ENCODE measurements around the gene MDH1.

DNA sequence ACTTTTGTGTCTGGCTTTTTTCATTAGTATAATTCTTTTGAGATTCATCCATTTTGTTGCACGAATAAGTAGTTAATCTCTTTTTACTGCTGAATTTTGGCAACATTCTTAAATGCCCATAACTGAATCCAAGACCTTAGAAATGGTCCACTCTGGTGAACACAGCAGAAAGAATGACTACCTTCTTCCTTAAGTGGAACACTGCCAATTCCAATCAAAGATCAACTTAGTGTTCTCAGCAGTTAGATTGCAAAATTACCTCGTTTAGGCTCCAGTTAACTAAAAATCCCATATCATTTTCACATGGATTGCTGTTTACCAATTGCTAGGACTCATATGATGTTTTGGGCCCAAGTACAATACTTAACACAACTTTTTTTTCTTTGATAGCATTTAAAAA lies 59.9 kb downstream of the MDH1 start:
- TF ChIP-seq, protein P1, sequence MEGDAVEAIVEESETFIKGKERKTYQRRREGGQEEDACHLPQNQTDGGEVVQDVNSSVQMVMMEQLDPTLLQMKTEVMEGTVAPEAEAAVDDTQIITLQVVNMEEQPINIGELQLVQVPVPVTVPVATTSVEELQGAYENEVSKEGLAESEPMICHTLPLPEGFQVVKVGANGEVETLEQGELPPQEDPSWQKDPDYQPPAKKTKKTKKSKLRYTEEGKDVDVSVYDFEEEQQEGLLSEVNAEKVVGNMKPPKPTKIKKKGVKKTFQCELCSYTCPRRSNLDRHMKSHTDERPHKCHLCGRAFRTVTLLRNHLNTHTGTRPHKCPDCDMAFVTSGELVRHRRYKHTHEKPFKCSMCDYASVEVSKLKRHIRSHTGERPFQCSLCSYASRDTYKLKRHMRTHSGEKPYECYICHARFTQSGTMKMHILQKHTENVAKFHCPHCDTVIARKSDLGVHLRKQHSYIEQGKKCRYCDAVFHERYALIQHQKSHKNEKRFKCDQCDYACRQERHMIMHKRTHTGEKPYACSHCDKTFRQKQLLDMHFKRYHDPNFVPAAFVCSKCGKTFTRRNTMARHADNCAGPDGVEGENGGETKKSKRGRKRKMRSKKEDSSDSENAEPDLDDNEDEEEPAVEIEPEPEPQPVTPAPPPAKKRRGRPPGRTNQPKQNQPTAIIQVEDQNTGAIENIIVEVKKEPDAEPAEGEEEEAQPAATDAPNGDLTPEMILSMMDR (IDR thresholded peaks at IDR 0.05) = no peak
- TF ChIP-seq POLR2A (IDR thresholded peaks at IDR 0.05) = no peak
